ENCODE measurements around the gene CAPN10. TPM values are rescaled to one million over a fixed set of nuclear protein-coding genes. Genes with fewer than 3 reads are reported as not detected.
A peak's percentile ranks its signal among the peaks of the same experiment; 100 is the strongest.

Gene CAPN10
- total RNA-seq, 4 donors from 2014 or later = 6.8 to 12.2 (median 7.5) TPM

GRCh38 chr2:240563951-240564560, 22.5 kb upstream of the CAPN10 start:
- ATAC-seq (no peak), DNase-seq (no peak)
- H3K27ac ChIP-seq = no peak overlapping the region
- intact Hi-C loops (cut with DNase I; ENCODE audit: low total_unique reads) (loop anchor here (5.0 kb wide), 2 partner anchors 312 to 653 kb away; no protein-coding TSS in a partner anchor), in situ Hi-C loops (cut with MboI; ENCODE audit: low sequenced_read_pairs in 4 of 4) (no loop called here)
- no peaks in the 10 kb centered on the region for H3K36me3 ChIP-seq
- H3K4me1 ChIP-seq = peaks cover 40 to 44% of the 10 kb centered on the region in 2 donors
- no peaks in the 10 kb centered on the region for H3K27me3 ChIP-seq
- H3K9me3 ChIP-seq = no peaks in the 10 kb centered on the region
- TF ChIP-seq POLR2A (IDR thresholded peaks at IDR 0.05) = no peak
- no peak overlapping the region for H3K4me3 ChIP-seq

- Histone ChIP-seq H3K4me3 (no peak overlapping the region), H3K36me3 (no peaks in the 10 kb centered on the region), H3K27ac (peak overlapping the region in 2 of 4 donors; percentile 59 to 67), H3K27me3 (no peaks in the 10 kb centered on the region), H3K4me1 (peaks cover 40 to 44% of the 10 kb centered on the region in 2 donors), H3K9me3 (no peaks in the 10 kb centered on the region)
- in situ Hi-C loops (cut with MboI; ENCODE audit: low sequenced_read_pairs in 4 of 4) = no loop called here
- DNase-seq (peak in 1 of 2 donors; percentile 1), ATAC-seq (no peak)
- TF ChIP-seq CTCF (IDR thresholded peaks at IDR 0.05 in 4 of 5, conservative IDR thresholded peaks at IDR 0.05 in 1 of 5) (no peak), POLR2A (IDR thresholded peaks at IDR 0.05) (no peak)
- intact Hi-C loops (cut with DNase I; ENCODE audit: low total_unique reads) = loop anchor here (5.0 kb wide), 3 partner anchors 312 to 653 kb away; no protein-coding TSS in a partner anchor
Observed at GRCh38 chr2:240564561-240565332, 21.8 kb upstream of the CAPN10 start.

- peak overlapping the region; percentile 52 to 69 (median 63) for H3K27ac ChIP-seq
- no peaks in the 10 kb centered on the region for H3K9me3 ChIP-seq
- no peaks in the 10 kb centered on the region for H3K27me3 ChIP-seq
- peaks cover 46 to 48% of the 10 kb centered on the region in 2 donors for H3K4me1 ChIP-seq
- peak overlapping the region in 3 of 4 donors; percentile 30 to 76 (median 39) for H3K4me3 ChIP-seq
- ATAC-seq = no peak
- H3K36me3 ChIP-seq = no peaks in the 10 kb centered on the region
- DNase-seq = peak; percentile 26 to 60
- intact Hi-C loops (cut with DNase I; ENCODE audit: low total_unique reads) = loop anchor here (1.0 to 5.0 kb wide), 2 partner anchors 21 to 333 kb away; partner anchors contain the start of gene CAPN10
- TF ChIP-seq CTCF (IDR thresholded peaks at IDR 0.05 in 4 of 5, conservative IDR thresholded peaks at IDR 0.05 in 1 of 5) = no peak
- no peak for TF ChIP-seq POLR2A (IDR thresholded peaks at IDR 0.05)
- in situ Hi-C loops (cut with MboI; ENCODE audit: low sequenced_read_pairs in 4 of 4) = no loop called here
Observed at GRCh38 chr2:240565333-240566202, 21.0 kb upstream of the CAPN10 start.

- DNase-seq = peak; percentile 81 to 87
- peak overlapping the region; percentile 73 to 78 (median 76) for H3K4me3 ChIP-seq
- intact Hi-C loops (cut with DNase I; ENCODE audit: low total_unique reads) (loop anchor here (1.0 to 5.0 kb wide), 2 partner anchors 20 to 334 kb away; partner anchors contain the start of gene CAPN10), in situ Hi-C loops (cut with MboI; ENCODE audit: low sequenced_read_pairs in 4 of 4) (no loop called here)
- no peaks in the 10 kb centered on the region for H3K9me3 ChIP-seq
- peaks cover 43 to 45% of the 10 kb centered on the region in 2 donors for H3K4me1 ChIP-seq
- no peaks in the 10 kb centered on the region for H3K27me3 ChIP-seq
- peak overlapping the region; percentile 95 to 98 (median 96) for H3K27ac ChIP-seq
- H3K36me3 ChIP-seq = no peaks in the 10 kb centered on the region
- peak; percentile 46 to 51 for ATAC-seq
- TF ChIP-seq CTCF (IDR thresholded peaks at IDR 0.05 in 4 of 5, conservative IDR thresholded peaks at IDR 0.05 in 1 of 5) (peak; percentile 46 to 97 (median 84)), POLR2A (IDR thresholded peaks at IDR 0.05) (peak; percentile 55 to 59)
Observed at GRCh38 chr2:240566203-240567136, 20.1 kb upstream of the CAPN10 start.
